Right lobe of liver (tissue), 4 donors: ENCODE measurements around the gene KCNQ1OT1.

Source experiments
- CTCF ChIP-seq, 4 donors: fragments of 200-600 bp in 3 of 4; fragments of 450-650 bp in 1 of 4; IDR thresholded peaks; one replicate each; pipeline versions ENCODE4 v1.5.1 to v1.8.0; 2016 to 2022; ENCODE audit warnings: antibody characterized with exemption in 4 of 4, mild to moderate bottlenecking in 2 of 4
- POLR2A ChIP-seq: fragments of 450-650 bp; IDR thresholded peaks from one replicate; pipeline ENCODE4 v1.6.1; 2017; ENCODE audit warnings: antibody characterized with exemption, mild to moderate bottlenecking
- donor health status: DM: no; HTN: no; CAD: no.
- donor health status: DM: no; HTN: no; CAD: no.
- donor health status: DM: no; HTN: yes; CAD: no.

GRCh38 chr11:2742611-2743426 is 43.0 kb upstream of the KCNQ1OT1 start:
- TF ChIP-seq CTCF (IDR thresholded peaks at IDR 0.05) (no peak), POLR2A (no peak)
